OCI-LY7 (cell line): Measurements from ENCODE around the gene APOC3. TPM values are rescaled to one million over a fixed set of nuclear protein-coding genes. Genes with fewer than 3 reads are reported as not detected.

Experiments used
- BruUV-seq: library from RNA; stranded (reverse); fragments of 400-500 nt; replicated peaks from 2 replicates; lab custom pipeline; 2021; lab: Mats Ljungman, UMichigan
- CTCF ChIA-PET: fragments of 300-600 bp; sonication (Branson Sonifier 250); formaldehyde crosslinking; loops from one replicate; lab custom pipeline; 2022; ENCODE audit warnings: antibody characterized with exemption; ENCODE audit not compliant: unreplicated experiment; lab: Charles Lee
- POLR2A ChIA-PET: fragments of 300-600 bp; sonication (Branson Sonifier 250); formaldehyde crosslinking; loops from one replicate; lab custom pipeline; 2022; ENCODE audit warnings: antibody characterized with exemption; lab: Charles Lee
- DNase-seq: peaks from one replicate; pipeline ENCODE4 v3.0.0-alpha.2; 2015; ENCODE audit warnings: low spot score
- H2AFZ ChIP-seq: fragments of 200-600 bp; sonication (generic), shearing (Covaris generic); 2 replicates; pipeline ENCODE4 v1.6.1; 2014; ENCODE audit warnings: mild to moderate bottlenecking, antibody characterized with exemption, low read length, moderate library complexity
- H3K27ac ChIP-seq: fragments of 200-600 bp; sonication (generic); 2 replicates; pipeline ENCODE4 v1.5.1; 2014; ENCODE audit warnings: mixed run types, low read depth, mild to moderate bottlenecking, moderate library complexity, low read length, inconsistent platforms; ENCODE audit not compliant: poor library complexity, severe bottlenecking
- H3K36me3 ChIP-seq: fragments of 200-600 bp; sonication (generic); 2 replicates; pipeline ENCODE4 v1.6.1; 2014; ENCODE audit warnings: mild to moderate bottlenecking, antibody characterized with exemption, low read length, moderate library complexity, mixed read lengths; ENCODE audit not compliant: insufficient read depth
- H3K4me1 ChIP-seq: fragments of 200-600 bp; sonication (generic); 2 replicates; pipeline ENCODE4 v1.5.1; 2014; ENCODE audit warnings: mild to moderate bottlenecking, low read length; ENCODE audit not compliant: insufficient read depth, poor library complexity, severe bottlenecking
- H3K4me2 ChIP-seq: fragments of 200-600 bp; sonication (generic); 2 replicates; pipeline ENCODE4 v1.6.1; 2014; ENCODE audit warnings: mild to moderate bottlenecking, low read length
- H3K4me3 ChIP-seq: fragments of 200-600 bp; sonication (generic); 2 replicates; pipeline ENCODE4 v1.5.1; 2014; ENCODE audit warnings: mild to moderate bottlenecking, low read depth, low read length; ENCODE audit not compliant: poor library complexity, severe bottlenecking
- H3K79me2 ChIP-seq: fragments of 200-600 bp; sonication (generic); 2 replicates; pipeline ENCODE4 v1.6.1; 2016; ENCODE audit warnings: low read depth, mild to moderate bottlenecking, low read length, moderate library complexity, mixed read lengths; ENCODE audit not compliant: insufficient read depth
- H3K9me2 ChIP-seq: fragments of 200-600 bp; sonication (generic); 2 replicates; pipeline ENCODE4 v1.6.1; 2016; ENCODE audit warnings: mild to moderate bottlenecking, low read length, mixed read lengths; ENCODE audit not compliant: insufficient read depth
- H3K9me3 ChIP-seq: fragments of 200-600 bp; sonication (generic); 2 replicates; pipeline ENCODE4 v1.6.1; 2014; ENCODE audit warnings: mild to moderate bottlenecking, mixed run types, low read length, mixed read lengths
- H4K20me1 ChIP-seq: fragments of 200-600 bp; sonication (generic); 2 replicates; pipeline ENCODE4 v1.6.1; 2014; ENCODE audit warnings: mild to moderate bottlenecking, antibody characterized with exemption, low read length, moderate library complexity, mixed read lengths; ENCODE audit not compliant: insufficient read depth
- CTCF ChIP-seq: fragments of 200-600 bp; sonication (generic); conservative IDR thresholded peaks from 2 replicates; pipeline ENCODE4 v1.5.1; 2014; ENCODE audit warnings: mild to moderate bottlenecking, antibody characterized with exemption, low read length, moderate library complexity, mixed read lengths
- EZH2phosphoT487 ChIP-seq: fragments of 200-600 bp; sonication (generic); IDR thresholded peaks from 2 replicates; pipeline ENCODE4 v1.6.1; 2018; ENCODE audit warnings: low read depth, borderline replicate concordance, mild to moderate bottlenecking, mixed run types, antibody characterized with exemption, low read length, moderate library complexity, mixed read lengths
- intact Hi-C: fragments of 100-400 bp; cut with micrococcal nuclease; formaldehyde crosslinking; loops from one replicate; pipeline ENCODE4 v1.10.0; 2022; ENCODE audit not compliant: unreplicated experiment
- total RNA-seq, 2 experiments: library from RNA; depleted of rRNA in 1 of 2; stranded (reverse); fragments of >200 nt in 1 of 2; shearing (Covaris generic) in 1 of 2; gene quantifications; 2 replicates each; pipeline ENCODE4 v1.2.3, GENCODE V29; 2014 to 2022

APOC3 gene
- total RNA-seq, 2 experiments from 2014 or later: not detected

GRCh38 chr11:116813170-116813569 lies 16.5 kb upstream of the APOC3 start:
- POLR2A ChIA-PET: no interaction called here
- Histone ChIP-seq H3K4me3 (no peak overlapping the region), H3K36me3 (no peaks in the 10 kb centered on the region), H4K20me1 (no peaks in the 10 kb centered on the region), H3K9me3 (no peaks in the 10 kb centered on the region), H3K4me2 (no peak overlapping the region), H3K79me2 (no peaks in the 10 kb centered on the region), H2AFZ (no peak overlapping the region), H3K9me2 (no peaks in the 10 kb centered on the region), H3K4me1 (no peaks in the 10 kb centered on the region), H3K27ac (no peak overlapping the region)
- intact Hi-C loops: no loop called here
- DNase-seq: no peak
- TF ChIP-seq CTCF (no peak), EZH2phosphoT487 (no peak)
- BruUV-seq: no TSS peak
- CTCF ChIA-PET: no interaction called here

- Histone ChIP-seq H3K4me3 (no peak overlapping the region), H3K9me3 (no peaks in the 10 kb centered on the region), H3K4me1 (no peaks in the 10 kb centered on the region), H2AFZ (no peak overlapping the region), H3K4me2 (no peak overlapping the region), H3K9me2 (no peaks in the 10 kb centered on the region), H3K36me3 (no peaks in the 10 kb centered on the region), H3K79me2 (no peaks in the 10 kb centered on the region), H3K27ac (no peak overlapping the region), H4K20me1 (no peaks in the 10 kb centered on the region)
- ChIA-PET CTCF (no interaction called here), POLR2A (no interaction called here)
- DNase-seq: no peak
- TF ChIP-seq EZH2phosphoT487 (no peak), CTCF (no peak)
- no TSS peak for BruUV-seq
- intact Hi-C loops: no loop called here
Measured at GRCh38 chr11:116813781-116814471, 15.8 kb upstream of the APOC3 start.

GRCh38 chr11:116814502-116814901 lies 15.2 kb upstream of the APOC3 start:
- Histone ChIP-seq H3K9me2 (no peaks in the 10 kb centered on the region), H3K4me3 (no peak overlapping the region), H3K4me2 (no peak overlapping the region), H3K79me2 (no peaks in the 10 kb centered on the region), H4K20me1 (no peaks in the 10 kb centered on the region), H3K36me3 (no peaks in the 10 kb centered on the region), H3K27ac (no peak overlapping the region), H3K9me3 (no peaks in the 10 kb centered on the region), H3K4me1 (no peaks in the 10 kb centered on the region), H2AFZ (no peak overlapping the region)
- intact Hi-C loops: no loop called here
- no peak for DNase-seq
- POLR2A ChIA-PET: no interaction called here
- BruUV-seq: no TSS peak
- TF ChIP-seq EZH2phosphoT487: no peak
- no peak for TF ChIP-seq CTCF
- CTCF ChIA-PET: no interaction called here
